ENCODE measurements around the gene R3HDM1.
"Not testable (repeated sequence)": the region's sequence is repeated elsewhere in the genome, so short reads cannot be mapped to it uniquely, and the experiment has no call there.

Gene R3HDM1

DNA sequence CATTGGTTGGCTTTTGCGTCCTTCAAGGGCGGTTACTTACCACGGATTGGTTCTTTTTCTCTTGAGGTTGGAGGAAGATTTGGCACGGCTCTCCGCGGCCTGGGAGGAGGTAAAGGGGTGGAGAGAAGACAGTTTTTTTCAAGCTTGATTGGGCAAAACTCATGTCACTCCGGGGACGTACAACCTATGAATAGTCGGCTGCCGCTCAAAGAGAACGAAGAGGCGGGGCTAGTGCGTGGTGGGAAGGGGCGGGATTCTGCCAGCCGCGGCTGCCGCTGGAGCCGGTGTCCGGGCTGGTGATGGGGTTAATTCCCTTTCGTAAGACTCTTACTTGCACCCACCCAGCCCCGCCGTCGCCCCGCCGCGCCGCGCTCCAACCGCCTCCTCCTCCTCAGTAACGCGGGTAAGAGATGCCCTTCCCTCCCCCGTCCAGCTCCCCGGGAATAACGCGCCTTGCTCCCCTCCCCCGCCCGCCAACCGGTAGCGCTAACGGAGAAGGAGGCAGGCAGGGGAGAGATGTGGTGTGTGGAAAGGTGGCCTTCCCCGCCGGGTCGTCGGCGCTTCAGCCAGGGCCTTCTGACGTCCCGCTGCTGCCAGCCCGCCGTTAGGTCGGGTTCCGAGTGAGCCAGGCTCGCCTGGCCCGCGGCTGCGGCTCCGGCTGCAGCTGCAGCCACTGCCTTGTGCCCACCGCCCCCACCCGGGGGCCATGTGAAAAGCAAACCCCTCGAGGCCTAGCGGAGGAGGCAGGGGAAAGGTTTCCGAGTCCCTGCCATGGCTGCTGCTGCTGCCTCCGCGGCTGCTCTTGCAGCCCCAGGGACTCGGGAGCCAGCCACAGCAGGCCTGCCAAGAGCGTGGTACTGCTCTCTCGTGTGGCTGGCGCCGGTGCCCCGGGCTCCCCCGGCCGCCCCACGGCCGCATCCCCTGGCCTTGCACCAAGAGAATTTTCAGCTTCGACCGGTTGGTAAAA is at the start of gene R3HDM1:
Gene R3HDM1 (plus strand): TSS at position 254 of the 967 bp plus-strand sequence. CDS start 73,362 bp downstream, outside the sequence.
- DNase-seq: peak; percentile 98

DNA sequence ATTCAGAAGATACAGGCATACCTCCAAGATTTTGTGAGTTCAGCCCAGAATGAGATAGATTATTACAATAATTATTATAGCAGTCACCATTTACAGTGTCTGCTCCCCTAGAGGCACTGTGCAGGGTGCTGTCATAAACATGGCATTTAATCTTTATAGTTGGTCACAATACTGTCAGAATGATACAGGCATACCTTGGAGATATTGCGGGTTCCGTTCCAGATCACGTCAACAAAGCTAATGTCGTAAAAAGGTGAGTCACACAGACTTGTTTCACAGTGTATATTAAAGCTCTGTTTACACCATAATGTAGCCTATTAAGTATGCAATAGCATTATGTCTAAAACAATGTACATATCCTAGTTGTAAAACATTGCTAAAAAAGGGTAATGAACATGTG is 45.8 kb upstream of the R3HDM1 start:
- DNase-seq: no peak

GRCh38 chr2:135490376-135490775 is 40.9 kb upstream of the R3HDM1 start:
- no peak for DNase-seq

DNA sequence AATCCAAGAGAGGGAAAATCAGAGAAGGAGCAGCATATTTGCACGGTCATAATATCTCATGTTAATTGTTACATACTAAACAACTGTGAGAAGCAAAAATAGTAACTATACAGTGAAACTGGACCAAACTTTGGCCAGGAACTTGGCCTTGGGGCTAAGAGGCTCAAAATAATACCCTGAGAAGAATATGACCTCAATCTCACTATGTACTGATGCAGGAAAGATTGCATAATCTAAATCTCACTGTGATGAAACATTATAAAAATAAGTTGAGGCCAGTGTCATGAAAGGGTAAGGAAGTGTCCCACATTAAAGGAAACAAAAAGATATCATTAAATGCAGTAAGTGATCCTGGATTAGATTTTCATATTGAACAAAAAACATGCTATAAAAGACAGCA is 36.8 kb upstream of the R3HDM1 start:
- DNase-seq: no peak

GRCh38 chr2:135494917-135495316 is 36.4 kb upstream of the R3HDM1 start:
- DNase-seq: no peak

GRCh38 chr2:135498588-135498987 is 32.7 kb upstream of the R3HDM1 start:
- not testable (repeated sequence) for DNase-seq

DNA sequence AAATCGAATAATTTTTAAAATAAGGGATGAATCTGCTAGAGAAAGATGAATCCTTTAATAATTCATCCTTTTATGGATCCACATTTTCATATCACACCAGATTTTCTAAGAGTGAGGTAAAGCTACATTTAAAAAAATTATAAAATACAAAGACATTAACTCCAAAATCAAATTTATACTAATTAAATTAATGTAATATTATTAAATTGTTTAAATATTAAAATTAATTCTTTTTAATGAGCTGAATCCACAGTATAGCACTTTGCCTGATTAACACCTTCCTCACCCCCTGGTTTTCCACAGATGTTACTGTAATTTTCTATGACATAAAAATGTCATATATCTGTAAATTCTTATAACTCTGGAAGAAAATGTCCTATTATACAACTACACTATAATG is 26.5 kb upstream of the R3HDM1 start:
- DNase-seq: no peak

GRCh38 chr2:135510577-135510976 is 20.7 kb upstream of the R3HDM1 start:
- no peak for DNase-seq

DNA sequence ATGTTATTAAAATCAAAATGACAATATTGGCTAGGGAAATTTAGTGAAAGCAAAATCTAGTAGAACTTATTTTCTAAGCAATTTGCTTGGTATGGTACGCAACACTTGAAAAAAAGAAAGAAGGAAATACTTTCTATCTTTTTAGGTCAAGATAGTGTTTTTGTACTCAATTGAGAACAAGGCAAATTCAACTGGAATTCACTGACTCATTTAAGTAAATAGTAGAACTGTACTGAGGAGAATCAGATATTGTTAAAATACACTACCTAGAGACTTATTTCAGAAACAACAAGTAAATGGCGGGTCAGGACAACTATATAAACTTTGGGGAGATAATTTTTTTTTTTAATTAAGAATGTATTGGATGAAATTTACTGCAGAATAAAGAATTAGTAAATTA is 19.2 kb upstream of the R3HDM1 start:
- no peak for DNase-seq

GRCh38 chr2:135525786-135526185 is 5.5 kb upstream of the R3HDM1 start:
- DNase-seq: no peak

- DNase-seq: no peak
Measured at GRCh38 chr2:135528006-135528405, 3.3 kb upstream of the R3HDM1 start.

GRCh38 chr2:135530313-135531230 is 712 bp upstream of the R3HDM1 start, which contains the start of gene ZRANB3:
Gene ZRANB3, minus strand, starts transcription at chr2:135531218.
- DNase-seq: peak; percentile 98

- no peak for DNase-seq
Measured at GRCh38 chr2:135532581-135532980, 1.3 kb downstream of the R3HDM1 start.

GRCh38 chr2:135533545-135533944 is 2.3 kb downstream of the R3HDM1 start:
- DNase-seq: not testable (repeated sequence)

DNA sequence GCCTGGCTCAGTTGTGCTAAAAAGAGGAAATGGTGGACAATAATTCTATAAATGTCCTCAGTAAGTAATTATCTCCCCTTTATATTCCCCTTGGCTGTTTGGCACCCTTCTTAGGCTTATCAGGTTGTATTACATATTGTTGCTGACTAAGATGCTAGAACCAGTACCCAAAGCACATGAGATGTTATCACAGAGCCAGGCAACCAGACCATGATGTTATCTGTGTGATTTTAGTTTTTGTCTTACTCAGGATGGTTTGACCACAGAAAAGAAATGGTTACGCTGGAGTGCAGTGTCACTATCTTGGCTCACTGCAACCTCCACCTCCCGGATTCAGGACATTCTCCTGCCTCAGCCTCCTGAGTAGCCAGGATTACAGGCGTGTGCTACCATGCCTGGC is 15.2 kb downstream of the R3HDM1 start:
- DNase-seq: no peak

DNA sequence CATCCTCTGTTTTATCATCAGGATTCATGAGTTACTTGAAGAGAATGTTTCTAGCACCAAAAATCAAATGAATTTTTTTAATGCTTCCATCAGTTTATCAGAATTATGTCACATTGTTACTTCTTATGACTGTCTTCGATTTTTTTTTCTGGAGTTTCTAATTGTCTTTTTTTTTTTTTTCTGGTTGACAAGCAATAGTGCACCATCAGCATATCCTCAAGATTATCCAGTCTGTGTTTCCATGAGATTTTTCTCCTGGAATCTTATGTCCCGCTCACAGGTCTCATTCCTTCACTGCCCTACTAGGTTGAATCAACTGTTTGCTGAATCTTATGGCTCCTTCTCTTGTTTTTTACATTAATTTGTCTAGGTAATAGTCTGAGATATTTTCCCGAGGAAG is 16.0 kb downstream of the R3HDM1 start:
- DNase-seq: no peak

- DNase-seq: no peak
Measured at GRCh38 chr2:135551356-135551755, 20.1 kb downstream of the R3HDM1 start.

DNA sequence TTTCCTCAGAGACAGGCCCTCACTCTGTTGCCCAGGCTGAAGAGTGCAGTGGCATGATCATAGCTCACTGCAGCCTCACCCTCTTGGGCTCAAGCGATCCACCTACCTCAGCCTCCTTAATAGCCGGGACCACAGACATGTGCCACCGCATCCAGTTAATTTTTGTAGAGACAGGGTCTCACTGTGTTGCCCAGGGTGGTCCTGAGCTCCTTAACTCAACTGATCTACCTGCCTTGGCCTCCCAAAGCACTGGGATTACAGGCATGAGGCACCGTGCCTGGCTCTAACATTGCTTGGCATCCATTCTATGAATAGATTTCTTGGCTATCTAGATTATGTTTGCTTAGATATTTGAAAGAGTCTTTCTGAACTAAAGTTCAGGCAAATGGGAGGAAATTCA is 21.6 kb downstream of the R3HDM1 start:
- no peak for DNase-seq

- DNase-seq: no peak
Measured at GRCh38 chr2:135555311-135555710, 24.0 kb downstream of the R3HDM1 start.

GRCh38 chr2:135557530-135557929 is 26.2 kb downstream of the R3HDM1 start:
- DNase-seq: no peak

- no peak for DNase-seq
Measured at GRCh38 chr2:135561925-135562324, 30.6 kb downstream of the R3HDM1 start.

DNA sequence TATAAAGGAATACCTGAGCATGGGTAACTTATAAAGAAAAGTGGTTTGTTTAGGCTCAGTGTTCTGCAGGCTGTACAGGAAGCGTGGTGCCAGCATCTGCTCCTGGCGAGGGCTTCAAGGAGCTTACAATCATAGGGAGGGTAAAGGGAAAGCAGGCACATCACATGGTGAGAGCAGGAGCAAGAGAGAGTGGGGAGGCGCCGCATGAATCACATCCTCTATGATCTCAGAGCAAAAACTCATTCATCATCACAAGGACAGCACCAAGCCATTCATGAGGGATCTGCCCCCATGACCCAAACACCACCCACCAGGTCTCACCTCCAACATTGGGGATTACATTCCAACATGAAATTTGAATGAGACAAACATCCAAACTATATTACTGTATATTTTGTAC is 32.5 kb downstream of the R3HDM1 start:
- no peak for DNase-seq

DNA sequence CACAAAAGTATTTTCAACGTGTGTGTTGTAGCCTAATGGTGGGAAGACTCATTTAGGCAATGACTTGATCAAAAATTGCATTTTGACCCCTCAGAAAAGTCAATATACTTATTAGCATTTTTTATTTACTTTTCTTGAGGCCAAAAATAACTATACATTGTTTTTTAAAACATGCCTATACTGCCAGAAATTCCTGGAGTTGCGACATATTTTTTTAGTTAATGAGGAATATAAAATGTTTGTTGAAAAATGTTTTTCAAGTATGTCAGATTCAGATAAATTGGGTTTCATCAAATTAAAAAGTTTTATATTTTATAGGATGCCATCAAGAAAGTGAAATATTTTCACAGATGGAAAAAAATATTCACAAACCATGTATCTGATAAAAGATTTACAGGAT is 39.6 kb downstream of the R3HDM1 start:
- no peak for DNase-seq

DNA sequence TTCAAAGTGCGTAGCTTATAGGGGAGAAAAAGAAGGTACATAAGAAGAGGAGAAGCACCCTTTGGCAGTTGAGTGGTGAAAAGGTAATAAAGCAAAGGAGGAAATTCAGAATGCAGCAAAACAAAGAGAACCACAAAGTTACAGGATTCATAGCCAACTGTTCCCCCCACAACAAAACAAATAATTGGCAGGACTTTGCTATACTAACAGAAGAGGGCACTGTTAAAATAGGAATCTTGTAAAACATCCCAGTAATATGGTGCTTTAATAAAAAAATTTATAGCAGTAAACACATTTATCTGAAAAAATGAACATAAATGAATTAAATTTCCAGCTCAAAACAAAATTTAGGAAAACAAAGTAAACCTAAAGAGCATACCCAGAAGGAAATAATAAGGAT is 42.3 kb downstream of the R3HDM1 start:
- no peak for DNase-seq
